Neural progenitor cell (in vitro differentiated cells): ENCODE results near the gene SNX27. TPM values are rescaled to one million over a fixed set of nuclear protein-coding genes. Genes with fewer than 3 reads are reported as not detected.

ENCODE experiments used
- DNase-seq: peaks from one replicate; pipeline ENCODE4 v3.0.0-alpha.2; 2016; ENCODE audit warnings: low spot score
- H2AFZ ChIP-seq: fragments of 200-600 bp; sonication (generic); replicated peaks from 2 replicates; pipeline ENCODE4 v1.6.1; 2016; ENCODE audit warnings: antibody characterized with exemption
- H3F3A ChIP-seq: fragments of 200-600 bp; sonication (generic); 2 replicates; pipeline ENCODE4 v1.6.1; 2016; ENCODE audit warnings: antibody characterized with exemption, low read depth
- H3K27ac ChIP-seq: fragments of 200-600 bp; sonication (generic); 2 replicates; pipeline ENCODE4 v1.5.1; 2016; ENCODE audit warnings: mild to moderate bottlenecking
- H3K27me3 ChIP-seq: fragments of 200-600 bp; sonication (generic); 2 replicates; pipeline ENCODE4 v1.6.1; 2016; ENCODE audit warnings: mild to moderate bottlenecking, moderate library complexity
- H3K36me3 ChIP-seq: fragments of 200-600 bp; sonication (generic); 2 replicates; pipeline ENCODE4 v1.5.1; 2016
- H3K4me1 ChIP-seq: fragments of 200-600 bp; sonication (generic); 2 replicates; pipeline ENCODE4 v1.6.1; 2016; ENCODE audit warnings: mixed run types
- H3K4me2 ChIP-seq: fragments of 200-600 bp; sonication (generic); 2 replicates; pipeline ENCODE4 v1.6.1; 2016
- H3K4me3 ChIP-seq: fragments of 200-600 bp; sonication (generic); 2 replicates; pipeline ENCODE4 v1.5.1; 2016
- H3K79me2 ChIP-seq: fragments of 200-600 bp; sonication (generic); 2 replicates; pipeline ENCODE4 v1.6.1; 2016; ENCODE audit warnings: low read depth
- H3K9ac ChIP-seq: fragments of 200-600 bp; sonication (generic); 2 replicates; pipeline ENCODE4 v1.6.1; 2016
- H3K9me3 ChIP-seq: fragments of 200-600 bp; sonication (generic); 2 replicates; pipeline ENCODE4 v1.5.1; 2016; ENCODE audit warnings: low read depth
- H4K20me1 ChIP-seq: fragments of 200-600 bp; sonication (generic); 2 replicates; pipeline ENCODE4 v1.6.1; 2016; ENCODE audit warnings: low read depth
- H3K27ac Mint-ChIP-seq: 3 replicates; pipeline ENCODE4 v1.8.0; 2021; ENCODE audit warnings: mixed read lengths
- H3K27me3 Mint-ChIP-seq: 2 replicates; pipeline ENCODE4 v1.8.0; 2022; ENCODE audit warnings: low read depth, mild to moderate bottlenecking, inconsistent platforms, moderate library complexity, mixed read lengths; ENCODE audit not compliant: insufficient read depth
- H3K36me3 Mint-ChIP-seq: 3 replicates; pipeline ENCODE4 v1.8.0; 2021; ENCODE audit warnings: mixed read lengths
- H3K4me1 Mint-ChIP-seq: 3 replicates; pipeline ENCODE4 v1.8.0; 2021; ENCODE audit warnings: mixed read lengths
- H3K4me3 Mint-ChIP-seq: 3 replicates; pipeline ENCODE4 v1.8.0; 2021; ENCODE audit warnings: mild to moderate bottlenecking, moderate library complexity, mixed read lengths
- H3K9me3 Mint-ChIP-seq: 3 replicates; pipeline ENCODE4 v1.8.0; 2020; ENCODE audit warnings: mixed read lengths
- EZH2 ChIP-seq: fragments of 200-600 bp; sonication (generic); IDR thresholded peaks from 2 replicates; pipeline ENCODE4 v1.6.1; 2017; ENCODE audit warnings: antibody characterized with exemption, mild to moderate bottlenecking, moderate library complexity
- EZH2phosphoT487 ChIP-seq: fragments of 200-600 bp; sonication (generic); IDR thresholded peaks from 2 replicates; pipeline ENCODE4 v1.6.1; 2017; ENCODE audit warnings: antibody characterized with exemption
- total RNA-seq: library from RNA; depleted of rRNA; stranded (reverse); fragments of >200 nt; gene quantifications from 2 replicates; pipeline ENCODE4 v1.2.3, GENCODE V29; 2015; ENCODE audit warnings: low replicate concordance
- TF ChIP-seq, protein P1 (sequence below): fragments of 200-600 bp; sonication (generic); IDR thresholded peaks from 2 replicates; pipeline ENCODE4 v1.5.1; 2017; ENCODE audit warnings: antibody characterized with exemption, mild to moderate bottlenecking

Gene SNX27
- total RNA-seq, 1 donor from 2014 or later: 34.1 TPM

- peaks cover 75% of the 10 kb centered on the region for H3K27me3 ChIP-seq
- no peaks in the 10 kb centered on the region for H3K36me3 ChIP-seq
- H3K79me2 ChIP-seq: no peaks in the 10 kb centered on the region
- no peaks in the 10 kb centered on the region for H3K36me3 Mint-ChIP-seq
- H3F3A ChIP-seq: peaks cover 31% of the 10 kb centered on the region
- no peak overlapping the region for H3K4me3 ChIP-seq
- DNase-seq: no peak
- H2AFZ ChIP-seq: no peak overlapping the region
- no peak overlapping the region for H3K27ac Mint-ChIP-seq
- H4K20me1 ChIP-seq: peaks cover 21% of the 10 kb centered on the region
- H3K9ac ChIP-seq: no peak overlapping the region
- peak overlapping the region; percentile 71 for H3K4me3 Mint-ChIP-seq
- H3K4me2 ChIP-seq: peak overlapping the region; percentile 89
- TF ChIP-seq EZH2phosphoT487 (no peak), EZH2 (no peak)
- TF ChIP-seq, protein P1, sequence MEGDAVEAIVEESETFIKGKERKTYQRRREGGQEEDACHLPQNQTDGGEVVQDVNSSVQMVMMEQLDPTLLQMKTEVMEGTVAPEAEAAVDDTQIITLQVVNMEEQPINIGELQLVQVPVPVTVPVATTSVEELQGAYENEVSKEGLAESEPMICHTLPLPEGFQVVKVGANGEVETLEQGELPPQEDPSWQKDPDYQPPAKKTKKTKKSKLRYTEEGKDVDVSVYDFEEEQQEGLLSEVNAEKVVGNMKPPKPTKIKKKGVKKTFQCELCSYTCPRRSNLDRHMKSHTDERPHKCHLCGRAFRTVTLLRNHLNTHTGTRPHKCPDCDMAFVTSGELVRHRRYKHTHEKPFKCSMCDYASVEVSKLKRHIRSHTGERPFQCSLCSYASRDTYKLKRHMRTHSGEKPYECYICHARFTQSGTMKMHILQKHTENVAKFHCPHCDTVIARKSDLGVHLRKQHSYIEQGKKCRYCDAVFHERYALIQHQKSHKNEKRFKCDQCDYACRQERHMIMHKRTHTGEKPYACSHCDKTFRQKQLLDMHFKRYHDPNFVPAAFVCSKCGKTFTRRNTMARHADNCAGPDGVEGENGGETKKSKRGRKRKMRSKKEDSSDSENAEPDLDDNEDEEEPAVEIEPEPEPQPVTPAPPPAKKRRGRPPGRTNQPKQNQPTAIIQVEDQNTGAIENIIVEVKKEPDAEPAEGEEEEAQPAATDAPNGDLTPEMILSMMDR: no peak
- H3K9me3 ChIP-seq: no peaks in the 10 kb centered on the region
- H3K4me1 ChIP-seq: peaks cover 34% of the 10 kb centered on the region
- peaks cover 48% of the 10 kb centered on the region for H3K4me1 Mint-ChIP-seq
- H3K27ac ChIP-seq: no peak overlapping the region
- no peaks in the 10 kb centered on the region for H3K9me3 Mint-ChIP-seq
- H3K27me3 Mint-ChIP-seq: peaks cover 59% of the 10 kb centered on the region
Observed at GRCh38 chr1:151720125-151720524, 108.3 kb downstream of the SNX27 start.

GRCh38 chr1:151720554-151720953 lies 108.7 kb downstream of the SNX27 start:
- Histone ChIP-seq H3K27ac (no peak overlapping the region), H3K27me3 (peaks cover 75% of the 10 kb centered on the region), H3K79me2 (no peaks in the 10 kb centered on the region), H3K4me1 (peaks cover 32% of the 10 kb centered on the region), H3K36me3 (no peaks in the 10 kb centered on the region), H3K9me3 (no peaks in the 10 kb centered on the region), H2AFZ (no peak overlapping the region), H4K20me1 (peaks cover 21% of the 10 kb centered on the region), H3K4me3 (no peak overlapping the region), H3K9ac (no peak overlapping the region), H3K4me2 (peak overlapping the region; percentile 89), H3F3A (peaks cover 30% of the 10 kb centered on the region)
- Mint-ChIP-seq H3K27ac (no peak overlapping the region), H3K9me3 (no peaks in the 10 kb centered on the region), H3K4me3 (peak overlapping the region; percentile 71), H3K36me3 (no peaks in the 10 kb centered on the region), H3K27me3 (peaks cover 55% of the 10 kb centered on the region), H3K4me1 (peaks cover 44% of the 10 kb centered on the region)
- no peak for DNase-seq
- TF ChIP-seq, protein P1: no peak
- TF ChIP-seq EZH2 (no peak), EZH2phosphoT487 (no peak)

GRCh38 chr1:151720974-151721787 lies 109.3 kb downstream of the SNX27 start, which contains the start of gene RIIAD1:
Gene RIIAD1, plus strand, starts transcription at chr1:151721522. Its CDS starts 15 bp downstream, at chr1:151721537.
- peaks cover 26% of the 10 kb centered on the region for H3K4me1 ChIP-seq
- H3K27me3 Mint-ChIP-seq: peaks cover 55% of the 10 kb centered on the region
- peaks cover 23% of the 10 kb centered on the region for H3F3A ChIP-seq
- peak; percentile 89 for DNase-seq
- H3K4me3 Mint-ChIP-seq: peak within 1 kb of the TSS; percentile 82
- H3K79me2 ChIP-seq: no peaks in the 10 kb centered on the region
- H3K27ac ChIP-seq: no peak within 1 kb of the TSS
- no peaks in the 10 kb centered on the region for H3K36me3 ChIP-seq
- H3K4me3 ChIP-seq: peak within 1 kb of the TSS; percentile 63
- peaks cover 75% of the 10 kb centered on the region for H3K27me3 ChIP-seq
- H4K20me1 ChIP-seq: peaks cover 21% of the 10 kb centered on the region
- H3K9me3 ChIP-seq: no peaks in the 10 kb centered on the region
- no peaks in the 10 kb centered on the region for H3K9me3 Mint-ChIP-seq
- H3K4me2 ChIP-seq: peak within 1 kb of the TSS; percentile 89
- H3K27ac Mint-ChIP-seq: no peak within 1 kb of the TSS
- H3K36me3 Mint-ChIP-seq: no peaks in the 10 kb centered on the region
- TF ChIP-seq EZH2 (peak; percentile 79), EZH2phosphoT487 (no peak)
- no peak within 1 kb of the TSS for H3K9ac ChIP-seq
- peaks cover 38% of the 10 kb centered on the region for H3K4me1 Mint-ChIP-seq
- peak within 1 kb of the TSS; percentile 64 for H2AFZ ChIP-seq
